HG03060 (cell line): ENCODE measurements around the gene DCAF4L1.

Experiments used
- ATAC-seq: cut with Tn5 transposase; IDR thresholded peaks from one replicate; pipeline ENCODE4 v1.9.1; 2021; ENCODE audit warnings: low read depth, moderate number of reproducible peaks; ENCODE audit not compliant: unreplicated experiment

The DCAF4L1 gene

GRCh38 chr4:41985151-41985550 lies 3.6 kb downstream of the DCAF4L1 start:
- ATAC-seq, result no peak

GRCh38 chr4:41989994-41990364 lies 8.4 kb downstream of the DCAF4L1 start:
- peak; percentile 3 for ATAC-seq

- ATAC-seq, result peak; percentile 92
Measured at GRCh38 chr4:41990365-41991111, 9.0 kb downstream of the DCAF4L1 start, which contains the start of gene SLC30A9. TSS of gene SLC30A9 (plus strand) at chr4:41990530. CDS start at chr4:41990652, 122 bp downstream.

GRCh38 chr4:41991916-41992767 lies 10.6 kb downstream of the DCAF4L1 start:
- ATAC-seq, result no peak

- no peak for ATAC-seq
Measured at GRCh38 chr4:41992967-41993857, 11.7 kb downstream of the DCAF4L1 start.

- no peak for ATAC-seq
Measured at GRCh38 chr4:41994461-41994985, 13.0 kb downstream of the DCAF4L1 start.

GRCh38 chr4:41998019-41998418 lies 16.5 kb downstream of the DCAF4L1 start:
- ATAC-seq, result no peak

GRCh38 chr4:41999321-41999720 lies 17.8 kb downstream of the DCAF4L1 start:
- ATAC-seq, result no peak

GRCh38 chr4:42008011-42008786 lies 26.6 kb downstream of the DCAF4L1 start:
- no peak for ATAC-seq

- ATAC-seq, result no peak
Measured at GRCh38 chr4:42015438-42015837, 33.9 kb downstream of the DCAF4L1 start.

- ATAC-seq, result no peak
Measured at GRCh38 chr4:42018451-42018850, 36.9 kb downstream of the DCAF4L1 start.
